Measurements from ENCODE around the gene PIK3C2G. TPM values are rescaled to one million over a fixed set of nuclear protein-coding genes. Genes with fewer than 3 reads are reported as not detected.

The PIK3C2G gene
- total and polyA plus RNA-seq, 2 donors from 2014 or later: 4.4 to 5.8 TPM

DNA sequence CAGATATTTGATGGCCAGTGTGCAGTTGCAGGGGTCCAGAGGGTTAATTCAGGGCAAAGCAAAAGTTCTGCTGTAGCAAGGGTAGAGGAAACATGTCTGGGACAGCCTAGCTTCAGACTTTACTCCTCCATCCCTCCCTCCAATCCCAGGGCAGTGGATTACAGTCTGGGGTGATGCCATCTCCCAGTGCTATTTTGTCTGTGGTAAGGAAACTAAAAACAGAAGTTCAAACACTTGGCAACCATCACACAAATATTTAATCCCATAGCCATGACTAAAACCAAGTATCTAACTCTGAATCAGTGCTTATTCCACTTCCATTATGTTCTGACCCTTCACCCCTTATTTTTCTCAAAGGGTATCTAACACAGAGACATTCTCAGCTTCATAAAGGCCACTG lies 61.8 kb downstream of the PIK3C2G start:
- Histone ChIP-seq H3K4me1 (ENCODE audit: control insufficient read depth in 2 of 3, insufficient read depth in 2 of 3, low read depth in 1 of 3, low read length in 3 of 3) (peaks cover 0 to 7% (median 0%) of the 10 kb centered on the region in 3 donors), H3K36me3 (ENCODE audit: control insufficient read depth in 2 of 3, insufficient read depth in 3 of 3, low read length in 3 of 3) (no peaks in the 10 kb centered on the region), H3K4me3 (ENCODE audit: low read length in 3 of 3) (no peak overlapping the region), H3K9me3 (ENCODE audit: control insufficient read depth in 2 of 3, insufficient read depth in 1 of 3, low read length in 3 of 3) (no peaks in the 10 kb centered on the region), H3K27ac (ENCODE audit: low read depth in 2 of 2, low read length in 2 of 2) (no peak overlapping the region), H3K27me3 (ENCODE audit: control insufficient read depth, insufficient read depth, low read length) (no peaks in the 10 kb centered on the region), H3K9ac (ENCODE audit: low read length in 3 of 3) (no peak overlapping the region)
- TF ChIP-seq, protein P1, sequence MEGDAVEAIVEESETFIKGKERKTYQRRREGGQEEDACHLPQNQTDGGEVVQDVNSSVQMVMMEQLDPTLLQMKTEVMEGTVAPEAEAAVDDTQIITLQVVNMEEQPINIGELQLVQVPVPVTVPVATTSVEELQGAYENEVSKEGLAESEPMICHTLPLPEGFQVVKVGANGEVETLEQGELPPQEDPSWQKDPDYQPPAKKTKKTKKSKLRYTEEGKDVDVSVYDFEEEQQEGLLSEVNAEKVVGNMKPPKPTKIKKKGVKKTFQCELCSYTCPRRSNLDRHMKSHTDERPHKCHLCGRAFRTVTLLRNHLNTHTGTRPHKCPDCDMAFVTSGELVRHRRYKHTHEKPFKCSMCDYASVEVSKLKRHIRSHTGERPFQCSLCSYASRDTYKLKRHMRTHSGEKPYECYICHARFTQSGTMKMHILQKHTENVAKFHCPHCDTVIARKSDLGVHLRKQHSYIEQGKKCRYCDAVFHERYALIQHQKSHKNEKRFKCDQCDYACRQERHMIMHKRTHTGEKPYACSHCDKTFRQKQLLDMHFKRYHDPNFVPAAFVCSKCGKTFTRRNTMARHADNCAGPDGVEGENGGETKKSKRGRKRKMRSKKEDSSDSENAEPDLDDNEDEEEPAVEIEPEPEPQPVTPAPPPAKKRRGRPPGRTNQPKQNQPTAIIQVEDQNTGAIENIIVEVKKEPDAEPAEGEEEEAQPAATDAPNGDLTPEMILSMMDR (IDR thresholded peaks at IDR 0.05; ENCODE audit: borderline replicate concordance, extremely low read depth, insufficient read depth): no peak
- intact Hi-C loops (cut with DNase I): no loop called here
- no peak for FAIRE-seq
- no peak for DNase-seq

DNA sequence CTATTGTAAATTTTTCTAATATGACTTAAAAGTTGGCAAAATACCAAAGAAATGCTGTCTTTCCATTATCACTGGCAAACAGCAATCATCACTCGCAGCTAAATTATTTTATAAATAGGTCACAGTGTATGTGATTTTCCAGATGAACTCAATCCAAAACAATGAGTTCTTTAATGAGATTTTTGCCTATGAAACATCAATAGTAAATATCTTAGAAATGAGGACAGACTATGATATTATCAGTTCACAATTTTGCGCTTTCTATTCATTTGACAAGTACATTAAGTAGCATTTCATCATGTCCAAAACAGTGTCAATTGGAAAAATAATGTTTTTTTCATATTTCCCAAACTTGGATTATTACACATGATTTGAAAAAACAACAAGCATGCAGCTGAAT lies 65.7 kb downstream of the PIK3C2G start:
- TF ChIP-seq, protein P1 (IDR thresholded peaks at IDR 0.05; ENCODE audit: borderline replicate concordance, extremely low read depth, insufficient read depth): no peak
- no peaks in the 10 kb centered on the region for H3K4me1 ChIP-seq (ENCODE audit: control insufficient read depth in 2 of 3, insufficient read depth in 2 of 3, low read depth in 1 of 3, low read length in 3 of 3)
- intact Hi-C loops (cut with DNase I): no loop called here
- no peak overlapping the region for H3K27ac ChIP-seq (ENCODE audit: low read depth in 2 of 2, low read length in 2 of 2)
- FAIRE-seq (no peak), DNase-seq (no peak)
- no peaks in the 10 kb centered on the region for H3K27me3 ChIP-seq (ENCODE audit: control insufficient read depth, insufficient read depth, low read length)
- no peaks in the 10 kb centered on the region for H3K36me3 ChIP-seq (ENCODE audit: control insufficient read depth in 2 of 3, insufficient read depth in 3 of 3, low read length in 3 of 3)
- H3K4me3 ChIP-seq (ENCODE audit: low read length in 3 of 3): no peak overlapping the region
- H3K9ac ChIP-seq (ENCODE audit: low read length in 3 of 3): no peak overlapping the region
- H3K9me3 ChIP-seq (ENCODE audit: control insufficient read depth in 2 of 3, insufficient read depth in 1 of 3, low read length in 3 of 3): no peaks in the 10 kb centered on the region

DNA sequence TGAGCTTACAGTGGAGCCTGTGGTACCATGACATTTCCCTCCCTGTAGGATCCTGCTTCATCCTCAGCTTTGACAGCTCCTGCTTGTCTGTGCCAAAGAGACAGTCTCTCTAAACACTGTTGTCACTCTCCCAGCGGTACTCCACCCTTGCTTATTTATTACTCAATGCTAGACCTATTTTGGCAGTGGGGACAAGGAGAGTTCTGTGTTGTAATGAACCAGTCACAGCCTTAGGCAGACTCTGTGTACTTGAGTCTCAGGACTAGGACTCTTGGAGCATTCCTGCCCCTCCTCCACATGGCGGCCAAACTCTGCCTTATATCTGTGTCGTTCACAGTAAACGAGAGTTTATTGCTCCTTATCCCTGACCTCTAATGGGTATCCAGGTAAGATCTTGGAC lies 70.9 kb downstream of the PIK3C2G start:
- intact Hi-C loops (cut with DNase I): no loop called here
- Histone ChIP-seq H3K27me3 (ENCODE audit: control insufficient read depth, insufficient read depth, low read length) (no peaks in the 10 kb centered on the region), H3K9ac (ENCODE audit: low read length in 3 of 3) (no peak overlapping the region), H3K27ac (ENCODE audit: low read depth in 2 of 2, low read length in 2 of 2) (no peak overlapping the region), H3K4me3 (ENCODE audit: low read length in 3 of 3) (no peak overlapping the region), H3K36me3 (ENCODE audit: control insufficient read depth in 2 of 3, insufficient read depth in 3 of 3, low read length in 3 of 3) (no peaks in the 10 kb centered on the region), H3K9me3 (ENCODE audit: control insufficient read depth in 2 of 3, insufficient read depth in 1 of 3, low read length in 3 of 3) (no peaks in the 10 kb centered on the region), H3K4me1 (ENCODE audit: control insufficient read depth in 2 of 3, insufficient read depth in 2 of 3, low read depth in 1 of 3, low read length in 3 of 3) (no peaks in the 10 kb centered on the region)
- no peak for FAIRE-seq
- DNase-seq: no peak
- TF ChIP-seq, protein P1 (IDR thresholded peaks at IDR 0.05; ENCODE audit: borderline replicate concordance, extremely low read depth, insufficient read depth): no peak

DNA sequence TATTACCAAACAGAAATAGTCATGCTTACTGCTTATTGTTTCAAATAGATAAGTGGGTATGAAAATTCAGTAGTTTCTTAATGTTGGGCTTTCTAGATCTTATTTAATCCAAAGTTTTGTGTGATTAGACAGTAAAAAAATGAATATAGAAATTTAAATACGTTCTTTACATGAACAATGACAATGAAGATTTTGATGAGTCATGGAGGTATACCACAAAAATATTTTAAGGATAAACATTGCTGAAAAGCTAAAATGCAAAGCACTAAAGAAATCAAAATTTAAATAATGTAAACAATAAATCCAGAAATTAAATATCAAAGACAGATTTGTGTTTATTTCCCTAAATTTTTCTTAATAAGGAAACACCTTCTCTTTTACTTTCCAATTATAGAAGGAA lies 78.3 kb downstream of the PIK3C2G start:
- TF ChIP-seq, protein P1 (IDR thresholded peaks at IDR 0.05; ENCODE audit: borderline replicate concordance, extremely low read depth, insufficient read depth): no peak
- peak; percentile 47 for FAIRE-seq
- H3K9me3 ChIP-seq (ENCODE audit: control insufficient read depth in 2 of 3, insufficient read depth in 1 of 3, low read length in 3 of 3): no peaks in the 10 kb centered on the region

More for the DNA sequence above, 78.3 kb downstream of the PIK3C2G start:
- intact Hi-C loops (cut with DNase I): no loop called here
- Histone ChIP-seq H3K4me3 (ENCODE audit: low read length in 3 of 3) (no peak overlapping the region), H3K9ac (ENCODE audit: low read length in 3 of 3) (no peak overlapping the region), H3K27me3 (ENCODE audit: control insufficient read depth, insufficient read depth, low read length) (no peaks in the 10 kb centered on the region), H3K4me1 (ENCODE audit: control insufficient read depth in 2 of 3, insufficient read depth in 2 of 3, low read depth in 1 of 3, low read length in 3 of 3) (no peaks in the 10 kb centered on the region), H3K27ac (ENCODE audit: low read depth in 2 of 2, low read length in 2 of 2) (no peak overlapping the region), H3K36me3 (ENCODE audit: control insufficient read depth in 2 of 3, insufficient read depth in 3 of 3, low read length in 3 of 3) (no peaks in the 10 kb centered on the region)
- DNase-seq: no peak

Measured in kidney (tissue), 14 donors.